ENCODE results near the gene ACAA2. TPM values are rescaled to one million over a fixed set of nuclear protein-coding genes. Genes with fewer than 3 reads are reported as not detected.

ACAA2 gene
- total and polyA plus RNA-seq, 10 donors = 20.9 to 44.0 (median 34.0) TPM

- Histone ChIP-seq H3K36me3 (no peaks in the 10 kb centered on the region), H3K27me3 (replicated peaks in 1 of 7) (peaks cover 0 to 21% (median 0%) of the 10 kb centered on the region in 7 donors), H3K27ac (no peak overlapping the region), H3K4me1 (no peaks in the 10 kb centered on the region), H3K9me3 (no peaks in the 10 kb centered on the region), H3K4me3 (no peak overlapping the region)
- no peak for DNase-seq
- 57 to 64% (median 59%) methylated on average over 4 of the region's 4 CpGs for WGBS, 5 donors
- intact Hi-C loops (cut with DNase I; ENCODE audit: low total_unique reads) = loop anchor here (10.0 kb wide), 1 partner anchor 100 kb away; no protein-coding TSS in a partner anchor
- no peak for TF ChIP-seq CTCF (IDR thresholded peaks at IDR 0.05 in 8 of 11, conservative IDR thresholded peaks at IDR 0.05 in 3 of 11)
- TF ChIP-seq POLR2A (IDR thresholded peaks at IDR 0.05) = no peak
- no peak for TF ChIP-seq POLR2AphosphoS5 (IDR thresholded peaks at IDR 0.05)
These were observed 78.5 kb downstream of the ACAA2 start for GRCh38 chr18:49734836-49735235.

GRCh38 chr18:49733896-49734585, 79.3 kb downstream of the ACAA2 start:
- intact Hi-C loops (cut with DNase I; ENCODE audit: low total_unique reads) = loop anchor here (10.0 kb wide), 1 partner anchor 99 kb away; no protein-coding TSS in a partner anchor
- no peak for DNase-seq
- peaks cover 0 to 21% (median 0%) of the 10 kb centered on the region in 7 donors for H3K27me3 ChIP-seq (replicated peaks in 1 of 7)
- H3K36me3 ChIP-seq = no peaks in the 10 kb centered on the region
- TF ChIP-seq CTCF (IDR thresholded peaks at IDR 0.05 in 8 of 11, conservative IDR thresholded peaks at IDR 0.05 in 3 of 11) (no peak), POLR2AphosphoS5 (IDR thresholded peaks at IDR 0.05) (no peak), POLR2A (IDR thresholded peaks at IDR 0.05) (no peak)
- H3K4me3 ChIP-seq = no peak overlapping the region
- H3K27ac ChIP-seq = no peak overlapping the region
- H3K4me1 ChIP-seq = no peaks in the 10 kb centered on the region
- H3K9me3 ChIP-seq = no peaks in the 10 kb centered on the region
- 52 to 61% (median 56%) methylated on average over 8 of the region's 8 CpGs for WGBS, 5 donors

GRCh38 chr18:49733321-49733720, 80.0 kb downstream of the ACAA2 start:
- no peak for DNase-seq
- Histone ChIP-seq H3K9me3 (no peaks in the 10 kb centered on the region), H3K4me1 (no peaks in the 10 kb centered on the region), H3K27me3 (replicated peaks in 1 of 7) (peaks cover 0 to 25% (median 0%) of the 10 kb centered on the region in 7 donors), H3K4me3 (no peak overlapping the region), H3K27ac (no peak overlapping the region), H3K36me3 (no peaks in the 10 kb centered on the region)
- 88 to 98% (median 97%) methylated on average over 1 of the region's 1 CpG for WGBS, 5 donors
- TF ChIP-seq CTCF (IDR thresholded peaks at IDR 0.05 in 8 of 11, conservative IDR thresholded peaks at IDR 0.05 in 3 of 11) (no peak), POLR2A (IDR thresholded peaks at IDR 0.05) (no peak), POLR2AphosphoS5 (IDR thresholded peaks at IDR 0.05) (no peak)
- intact Hi-C loops (cut with DNase I; ENCODE audit: low total_unique reads) = loop anchor here (10.0 kb wide), 1 partner anchor 99 kb away; no protein-coding TSS in a partner anchor

Small RNA genes within 50 kb of the gene (small RNA-seq; reads per million reads assigned to genes)
- gene RF00283 = 0 reads per million in 4 donors
- gene SCARNA17 = 0 reads per million in 4 donors
